Measurements from ENCODE around the gene CCDC195. TPM values are rescaled to one million over a fixed set of nuclear protein-coding genes. Genes with fewer than 3 reads are reported as not detected.

CCDC195 gene, protein sequence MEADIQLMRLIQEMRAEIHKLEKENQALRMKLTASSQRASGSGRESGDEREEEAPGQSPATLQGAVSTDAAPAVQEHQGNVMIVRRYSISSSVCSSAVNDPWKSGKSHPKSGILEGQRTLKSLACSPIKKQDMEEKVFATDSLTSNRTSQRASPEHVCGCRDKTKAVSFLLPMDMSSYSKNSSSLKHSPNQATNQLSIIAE
- polyA plus RNA-seq (2013, experiment 1 of 2; ENCODE audit: insufficient read length): not detected
- not detected for polyA plus RNA-seq (2013, experiment 2 of 2; ENCODE audit: insufficient read length)

DNA sequence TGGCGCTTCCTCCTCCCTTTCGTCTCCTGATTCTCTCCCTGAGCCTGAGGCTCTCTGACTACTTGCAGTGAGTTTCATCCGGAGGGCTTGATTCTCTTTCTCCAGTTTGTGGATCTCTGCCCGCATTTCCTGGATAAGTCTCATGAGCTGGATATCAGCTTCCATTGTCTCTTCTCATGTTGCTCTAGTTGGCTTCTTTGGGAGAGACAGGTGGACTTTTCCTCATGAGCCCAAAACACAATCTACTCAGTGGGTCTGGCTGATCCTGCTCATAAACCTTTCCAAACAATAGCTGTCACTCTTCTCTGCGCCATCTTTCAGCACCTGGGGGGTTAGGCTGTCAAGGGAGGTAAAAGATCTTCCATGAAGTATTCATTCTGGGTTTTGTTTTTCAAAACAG is at the start of gene CCDC195:
Gene CCDC195 (minus strand): TSS at position 165 of the 400 bp plus-strand sequence. CDS start 0 bp downstream, at position 165.
- no peak for DNase-seq

DNA sequence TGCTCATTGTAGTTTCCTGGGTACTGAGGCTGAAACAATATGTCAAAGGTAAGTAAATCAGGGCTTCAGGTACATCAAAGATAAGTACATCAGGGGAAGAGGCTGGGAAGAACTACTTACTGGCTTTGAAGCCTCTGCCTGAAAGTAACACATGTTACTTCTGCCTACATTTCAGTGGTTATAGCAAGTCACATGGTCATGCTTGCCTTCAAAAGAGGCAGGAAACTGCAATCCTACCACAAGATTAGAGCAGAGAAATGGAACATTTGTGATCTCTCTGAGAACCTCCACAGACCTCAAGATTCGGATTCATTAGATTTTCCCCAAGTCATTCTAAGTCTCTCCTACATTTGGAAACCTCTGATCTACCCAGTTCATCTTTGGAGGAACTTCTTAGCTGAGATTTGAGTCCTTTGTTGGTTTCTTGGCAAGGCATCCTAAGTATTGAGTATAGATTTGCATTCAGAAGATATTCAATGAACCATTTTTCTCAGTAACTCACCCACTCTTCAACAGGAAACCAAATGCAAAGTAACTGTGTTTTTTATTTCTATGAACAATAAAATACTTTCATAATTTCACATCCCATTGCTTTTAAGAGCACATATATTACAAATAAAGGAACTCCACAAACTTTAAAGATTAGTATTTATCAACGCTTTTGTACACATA is 48.5 kb upstream of the CCDC195 start:
- no peak for DNase-seq

DNA sequence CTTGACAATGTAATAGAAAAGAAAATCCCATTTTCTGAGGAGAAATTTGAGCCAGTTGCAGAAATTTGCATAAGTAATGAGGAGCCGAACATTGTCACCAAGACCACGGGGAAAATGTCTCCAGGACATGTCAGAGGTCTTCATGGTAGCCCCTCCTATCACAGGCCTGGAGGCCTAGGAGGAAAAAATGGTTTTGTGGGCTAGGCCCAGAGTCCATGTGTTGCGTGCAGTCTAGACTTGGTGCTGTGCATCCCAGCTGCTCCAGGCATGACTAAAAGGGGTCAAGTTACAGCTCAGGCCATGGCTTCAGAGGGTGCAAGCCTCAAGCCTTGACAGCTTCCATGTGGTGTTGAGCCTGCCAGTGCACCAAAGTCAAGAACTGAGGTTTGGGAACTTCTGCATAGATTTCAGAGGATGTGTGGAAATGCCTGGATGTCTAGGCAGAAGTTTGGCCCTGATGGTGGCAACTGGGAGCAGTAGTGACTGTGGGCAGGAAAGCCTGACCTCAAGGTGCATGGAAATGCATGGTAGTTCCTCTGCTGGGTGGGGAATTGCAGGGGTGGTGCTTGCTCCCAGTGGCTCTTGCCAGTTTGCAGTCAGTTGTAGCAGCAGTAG is 41.9 kb upstream of the CCDC195 start:
- no peak for DNase-seq

DNA sequence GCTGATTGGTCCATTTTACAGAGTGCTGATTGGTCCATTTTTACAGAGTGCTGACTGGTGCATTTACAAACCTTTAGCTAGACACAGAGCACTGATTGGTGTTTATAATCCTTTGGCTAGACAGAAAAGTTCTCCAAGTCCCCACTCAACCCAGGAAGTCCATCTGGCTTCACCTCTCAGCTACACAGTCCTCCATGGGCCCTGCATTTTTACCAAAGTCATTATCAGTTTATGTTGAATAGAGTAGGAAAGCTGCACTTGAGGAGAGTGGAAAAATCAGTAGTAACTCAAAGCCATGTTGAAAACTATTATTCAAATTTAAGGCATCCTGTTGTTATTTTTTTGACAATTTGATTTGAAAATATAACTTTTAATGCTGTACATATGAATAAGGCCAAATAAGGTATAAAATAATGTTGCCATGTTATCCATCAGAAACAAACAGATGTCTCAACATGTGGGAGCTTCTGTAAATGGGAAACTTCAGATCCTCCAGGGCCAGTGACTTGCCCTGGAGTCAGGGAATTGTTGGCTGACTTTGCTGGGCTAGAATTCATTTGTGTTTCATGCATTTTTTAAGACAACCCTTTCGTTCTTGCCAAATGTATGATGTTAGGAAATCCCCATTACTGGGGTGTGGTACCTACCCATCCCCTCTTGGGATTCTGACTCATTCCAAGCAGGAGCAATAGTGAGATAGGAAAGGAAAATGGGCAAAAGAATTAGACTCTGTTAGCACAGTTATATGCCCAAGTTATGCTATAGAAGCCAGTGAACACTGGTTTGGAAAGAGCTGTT is 37.8 kb upstream of the CCDC195 start:
- DNase-seq: peak; percentile 79

DNA sequence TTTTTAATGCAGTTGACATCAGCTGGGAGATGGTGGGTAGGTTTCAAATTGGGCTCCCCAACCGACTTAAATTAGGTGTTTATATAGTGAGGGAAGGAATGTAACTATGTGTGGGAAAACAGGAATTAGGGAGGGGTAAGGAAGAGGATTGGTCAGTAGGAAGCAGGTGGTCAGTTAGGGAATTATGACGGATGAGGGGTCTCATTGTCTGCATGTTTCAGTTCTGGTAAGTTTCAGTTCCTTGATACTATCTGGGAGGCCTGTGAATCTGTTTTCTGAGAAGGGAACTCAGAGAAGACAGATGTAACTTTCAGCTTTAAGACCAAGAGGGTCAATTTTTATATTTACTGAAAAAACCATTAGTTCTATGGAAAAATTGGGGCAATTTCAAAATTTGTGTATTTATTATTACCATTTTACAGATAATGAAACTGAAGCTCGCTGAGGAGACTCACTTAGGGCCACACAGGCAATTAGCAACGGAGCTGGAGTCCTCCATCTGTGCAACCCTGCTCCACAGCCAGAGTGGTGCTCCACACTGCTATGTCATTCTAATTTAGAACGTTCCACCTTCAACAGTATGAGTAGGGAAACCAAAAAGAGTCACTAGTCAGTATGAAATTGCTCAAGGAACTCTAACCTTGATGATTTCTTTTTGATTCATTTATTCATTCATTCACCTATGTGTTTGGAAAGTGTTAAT is 36.0 kb upstream of the CCDC195 start:
- peak; percentile 3 for DNase-seq

DNA sequence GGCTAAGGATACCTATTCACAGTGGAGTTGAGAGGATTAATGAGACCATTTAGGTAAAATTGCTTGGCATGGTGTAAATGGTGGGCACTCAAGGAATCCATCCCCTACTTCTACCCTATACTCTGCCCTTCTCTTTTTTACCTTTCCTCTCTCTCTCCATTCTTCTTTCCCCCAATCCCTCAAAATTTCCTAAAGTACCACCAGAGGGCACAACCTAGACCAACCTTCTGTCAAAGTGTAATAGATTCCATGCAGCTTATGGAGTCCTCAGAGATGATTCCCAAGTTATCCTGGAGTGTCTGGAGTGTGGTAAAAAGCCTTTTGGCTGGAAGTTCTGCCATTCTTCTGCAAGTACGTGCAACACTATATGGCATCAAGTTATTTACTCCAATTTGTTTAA is 33.0 kb upstream of the CCDC195 start:
- peak; percentile 9 for DNase-seq

DNA sequence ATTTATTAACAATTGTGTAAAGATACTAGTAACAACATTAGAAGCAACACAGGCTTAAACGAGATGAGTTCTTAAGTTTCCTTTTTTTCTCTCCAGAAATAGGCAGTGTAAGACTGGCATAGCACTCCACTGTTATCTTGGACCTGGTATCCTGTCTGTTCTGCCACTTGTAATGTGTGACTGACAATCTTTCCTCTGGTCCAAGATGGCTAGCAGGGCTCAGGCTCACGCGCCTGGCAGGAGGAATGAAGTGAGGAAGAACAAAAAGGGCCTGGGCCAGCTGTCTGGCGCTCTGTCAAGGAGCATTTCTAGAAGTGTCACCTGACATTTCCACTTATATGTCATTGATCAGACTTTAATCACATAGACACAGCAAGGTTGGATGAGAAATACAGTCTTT is 31.6 kb upstream of the CCDC195 start:
- DNase-seq: no peak

DNA sequence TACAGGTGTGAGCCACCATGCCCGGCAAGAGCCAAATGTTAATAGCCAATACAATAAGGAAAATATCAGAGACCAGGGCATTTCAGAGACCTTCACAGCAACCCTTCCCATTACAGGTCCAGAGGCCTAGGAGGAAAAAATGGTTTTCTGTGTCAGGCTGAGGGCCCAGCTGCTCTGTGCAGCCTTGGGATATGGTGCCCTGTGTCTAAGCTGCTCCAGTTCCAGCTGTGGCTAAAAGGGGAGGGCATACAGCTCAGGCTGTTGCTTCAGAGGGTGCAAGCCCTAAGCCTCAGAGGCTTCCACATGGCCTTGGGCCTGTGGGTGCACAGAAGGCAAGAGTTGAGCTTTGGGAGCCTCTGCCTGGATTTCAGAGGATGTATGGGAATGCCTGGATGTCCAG is 20.1 kb upstream of the CCDC195 start:
- DNase-seq: no peak

DNA sequence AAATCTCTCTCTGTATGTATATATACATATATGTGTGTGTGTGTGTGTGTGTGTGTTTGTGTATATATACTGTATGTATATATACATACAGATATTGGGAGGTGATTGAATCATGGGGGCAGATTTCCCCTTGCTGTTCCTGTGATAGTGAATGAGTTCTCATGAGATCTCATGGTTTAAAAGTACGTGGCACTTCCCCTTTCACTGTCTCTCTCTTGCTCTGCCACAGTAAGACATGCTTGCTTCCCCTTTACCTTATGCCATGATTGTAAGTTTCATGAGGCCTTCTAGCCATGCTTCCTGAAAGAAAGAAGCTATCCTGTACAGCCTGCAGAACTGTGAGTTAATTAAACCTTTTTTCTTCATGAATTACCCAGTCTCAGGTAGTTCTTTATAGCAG is 18.8 kb upstream of the CCDC195 start:
- DNase-seq: no peak

DNA sequence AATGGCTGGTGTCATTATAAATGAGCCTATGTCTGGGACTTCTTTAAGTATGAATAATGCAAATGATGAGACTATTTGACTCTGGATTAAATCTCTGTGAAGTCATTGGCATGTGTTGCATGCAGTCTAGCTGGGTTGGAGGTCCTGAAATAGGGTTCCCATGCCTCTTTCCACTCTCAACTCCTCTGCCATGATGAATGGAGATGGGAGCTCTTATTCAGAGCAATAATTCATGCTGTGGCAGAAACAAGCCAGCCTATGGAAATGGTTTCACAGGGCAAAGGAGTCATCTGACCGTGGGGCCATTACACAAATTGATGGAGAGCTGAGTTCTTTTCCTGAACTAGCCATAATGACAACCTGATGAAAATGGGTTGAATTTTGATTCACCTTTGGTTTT is 15.5 kb upstream of the CCDC195 start:
- DNase-seq: no peak

DNA sequence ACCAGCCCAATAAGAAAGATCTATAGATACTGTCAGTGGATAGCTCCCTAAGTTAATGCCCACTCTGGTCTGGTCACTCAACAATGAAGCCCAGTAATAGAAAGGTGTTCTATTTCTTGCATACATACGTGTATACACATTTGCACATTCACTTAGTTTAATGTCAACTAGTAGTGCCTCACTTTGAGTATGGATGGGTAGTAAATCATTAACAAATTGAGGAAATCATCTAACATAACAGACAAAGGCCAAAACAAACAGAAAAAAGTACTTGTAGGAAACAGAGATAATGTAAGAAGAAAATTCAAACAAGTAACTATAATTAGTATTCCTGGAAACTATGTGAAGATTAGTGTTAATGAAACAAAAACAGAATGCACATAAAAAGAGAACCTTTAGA is 13.3 kb upstream of the CCDC195 start:
- no peak for DNase-seq

DNA sequence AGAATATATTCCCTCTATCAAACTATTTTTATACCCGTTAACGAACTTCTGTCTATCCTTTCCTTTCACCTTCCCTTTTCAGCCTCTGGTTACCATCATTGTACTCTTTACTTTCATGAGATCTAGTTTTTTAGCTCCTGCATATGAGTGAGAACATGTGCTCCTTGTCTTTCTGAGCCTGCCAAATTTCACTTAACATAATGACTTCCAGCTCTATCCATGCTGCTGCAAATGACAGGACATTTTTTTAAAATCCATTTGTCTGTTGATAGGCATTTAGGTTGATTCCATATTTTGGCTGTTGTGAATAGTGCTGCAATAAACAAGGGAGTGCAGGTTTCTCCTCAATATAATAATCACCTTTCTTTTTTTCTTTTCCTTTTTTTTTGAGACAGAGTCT is 8.2 kb upstream of the CCDC195 start:
- DNase-seq: no peak

DNA sequence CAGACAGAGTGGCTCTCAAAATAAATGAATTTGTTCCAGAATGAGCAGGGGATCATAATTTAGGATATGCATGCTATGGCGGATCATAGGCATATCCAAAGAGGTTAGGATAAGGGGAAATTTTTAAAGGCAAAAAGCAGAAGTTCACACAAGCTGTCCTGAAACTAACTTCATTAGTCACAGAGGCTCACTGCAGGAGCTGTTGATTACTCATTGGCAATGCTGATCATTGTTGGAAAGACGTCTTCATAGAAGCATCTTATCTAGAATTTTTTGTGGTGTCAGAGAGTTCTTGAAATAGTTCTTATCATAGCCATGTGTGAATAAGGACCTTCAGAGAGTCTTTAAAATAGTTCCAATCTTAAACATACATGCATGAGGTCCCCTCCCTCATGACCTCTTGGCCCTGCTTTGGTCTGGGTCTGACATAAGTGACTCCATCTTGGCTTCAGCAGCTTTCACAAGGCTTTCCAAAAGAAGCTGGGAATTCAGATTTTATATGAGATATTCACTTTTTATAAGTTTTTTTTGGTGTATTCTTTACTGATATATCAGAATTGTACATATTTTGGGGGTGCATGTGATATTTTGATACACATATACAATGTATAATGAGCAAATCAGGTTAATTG is 7.5 kb upstream of the CCDC195 start:
- peak; percentile 72 for DNase-seq

DNA sequence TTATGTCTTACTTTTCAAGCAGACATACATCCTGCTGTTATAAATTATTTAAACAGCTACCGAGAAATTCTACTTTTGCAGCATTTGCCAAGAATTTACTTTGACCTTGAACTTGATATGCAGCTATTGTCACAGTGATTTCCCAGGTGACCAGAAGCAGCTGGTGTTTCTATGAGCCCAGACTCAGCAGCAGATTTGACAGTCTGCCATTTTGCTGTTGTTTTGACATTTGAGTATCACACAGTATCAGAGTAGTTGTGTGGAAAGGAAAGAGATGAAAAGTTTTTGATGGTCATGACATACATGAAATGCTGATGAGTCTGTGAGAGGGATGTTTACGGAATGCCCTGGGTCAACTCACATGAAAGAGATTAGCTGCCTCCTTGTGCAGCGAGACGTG is 6.6 kb upstream of the CCDC195 start:
- DNase-seq: no peak

DNA sequence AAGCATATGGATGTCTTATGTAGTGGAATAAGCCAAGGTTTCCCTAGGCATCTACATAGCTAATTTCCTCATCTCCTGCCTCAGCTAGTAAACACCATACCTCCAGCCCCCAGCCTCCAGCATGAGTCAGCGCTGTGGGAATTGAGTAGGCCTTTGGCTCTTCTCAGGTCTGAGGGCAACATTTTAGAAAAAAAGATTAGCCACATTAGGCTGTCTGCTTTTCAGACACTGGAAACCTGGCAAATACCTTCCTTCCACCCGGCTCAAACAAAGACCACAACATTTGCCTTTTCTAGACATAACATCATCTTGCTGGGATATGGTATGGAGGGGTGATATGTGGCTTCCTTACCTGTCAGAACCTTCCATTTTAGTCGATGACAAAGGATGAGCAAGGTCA is 6.1 kb upstream of the CCDC195 start:
- DNase-seq: peak; percentile 25

DNA sequence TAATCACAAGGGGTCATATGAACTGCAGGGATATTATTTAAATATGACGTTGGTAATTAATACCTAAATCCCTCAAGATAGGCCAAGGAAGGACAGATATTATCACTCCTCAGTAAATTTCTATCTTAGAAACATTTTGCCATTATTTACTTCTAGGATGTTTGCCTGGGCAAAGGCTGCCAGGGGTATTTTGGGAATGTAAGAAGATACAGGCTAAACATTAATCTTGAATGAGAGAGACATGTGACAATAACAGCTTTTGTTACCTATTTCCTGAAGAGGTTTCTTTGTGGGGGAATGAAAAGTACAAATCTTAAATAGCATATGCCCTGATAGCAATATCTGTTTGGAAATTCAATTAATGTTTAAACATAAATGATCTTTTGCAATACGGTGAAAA is 756 bp upstream of the CCDC195 start:
- no peak for DNase-seq

DNA sequence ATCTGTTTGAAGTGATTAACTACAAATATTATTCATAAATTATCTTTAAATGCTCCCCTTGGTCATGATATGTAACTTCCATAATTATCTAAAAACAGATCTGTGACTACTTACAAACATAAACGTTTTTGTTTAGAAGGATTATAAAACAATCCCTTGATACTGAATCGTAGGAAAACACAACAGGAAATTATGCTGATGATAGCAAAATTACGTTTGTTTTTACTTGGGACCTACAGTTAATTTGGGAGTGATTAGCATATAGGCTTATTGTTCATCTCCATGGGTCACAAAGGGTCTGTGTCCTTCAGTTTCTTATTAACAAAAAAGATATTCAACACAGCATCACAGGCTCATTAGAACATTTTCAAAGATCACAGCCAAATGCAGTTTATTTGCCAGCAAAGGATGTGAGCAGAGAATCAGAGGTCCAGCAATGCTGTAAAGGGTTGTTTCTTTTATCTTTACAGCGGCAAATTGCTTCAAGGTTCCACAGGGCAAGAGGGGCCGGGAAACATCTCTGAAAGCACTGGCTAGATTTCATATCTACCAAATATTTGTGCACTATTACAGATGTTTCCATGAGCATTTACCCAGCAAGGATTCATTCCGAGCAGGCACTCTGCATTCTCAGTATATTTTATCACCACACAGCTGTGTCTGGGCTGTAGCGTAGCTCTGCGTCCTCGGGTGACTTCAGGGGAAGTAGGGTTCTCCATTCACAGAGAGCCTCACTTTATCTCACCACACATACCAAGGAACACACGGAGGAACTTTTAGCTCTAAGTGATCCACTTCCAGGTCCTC is 4.1 kb downstream of the CCDC195 start:
- DNase-seq: peak; percentile 11

DNA sequence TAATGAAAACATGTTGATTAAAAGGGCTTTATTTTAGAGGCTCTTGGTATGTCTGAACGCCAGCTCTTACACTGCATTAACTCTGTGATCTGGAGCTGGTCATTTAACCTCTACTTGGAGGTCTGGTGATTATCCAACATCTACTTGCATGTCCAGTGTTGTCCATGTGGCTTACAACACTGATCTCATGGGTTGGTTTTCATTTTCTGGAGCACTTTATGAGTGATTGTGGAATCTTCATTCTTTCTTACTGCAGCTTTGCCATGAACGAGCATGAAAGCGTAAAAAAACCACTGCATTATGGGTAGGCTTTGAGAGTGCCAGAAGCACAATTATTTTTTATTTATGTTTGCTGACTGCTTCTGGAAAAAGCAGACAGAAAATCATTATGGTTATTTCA is 4.8 kb downstream of the CCDC195 start:
- no peak for DNase-seq

DNA sequence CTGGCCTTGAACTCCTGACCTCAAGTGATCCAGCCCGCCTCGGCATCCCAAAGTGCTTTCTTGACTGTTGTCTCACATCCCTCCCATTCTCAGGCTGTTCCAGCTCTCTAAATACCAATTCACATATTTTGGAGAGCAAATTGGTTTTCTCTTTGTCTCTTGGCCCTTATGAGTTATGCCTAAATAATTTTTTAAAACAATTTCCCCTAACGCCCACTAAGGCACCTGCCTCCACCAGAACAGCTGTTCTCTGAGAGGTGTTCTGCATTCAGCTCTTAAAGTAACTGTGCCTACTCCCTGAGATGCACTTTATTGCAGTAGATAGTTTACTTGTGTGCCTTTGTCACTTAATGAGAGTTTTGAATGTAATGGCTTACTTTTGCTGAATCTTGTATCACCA is 6.9 kb downstream of the CCDC195 start:
- DNase-seq: no peak

DNA sequence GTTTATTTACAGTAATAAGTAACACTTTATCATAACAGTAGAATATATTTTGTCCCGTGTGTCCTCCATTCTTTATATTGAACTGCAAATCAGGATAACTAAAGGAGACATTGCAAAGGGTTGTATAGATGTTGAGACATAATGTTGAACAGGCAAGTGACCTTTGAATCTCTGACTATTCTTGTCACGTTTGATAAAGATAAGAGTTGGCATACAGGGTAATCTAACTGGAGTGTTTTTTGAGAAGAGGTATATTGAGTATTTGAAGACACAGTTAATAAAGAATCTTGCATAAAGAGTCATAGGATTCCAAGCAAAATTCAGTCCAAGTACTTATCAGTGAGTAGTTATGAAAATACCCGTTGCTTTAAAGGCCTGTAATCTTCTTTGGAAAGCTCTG is 21.7 kb downstream of the CCDC195 start:
- DNase-seq: no peak

DNA sequence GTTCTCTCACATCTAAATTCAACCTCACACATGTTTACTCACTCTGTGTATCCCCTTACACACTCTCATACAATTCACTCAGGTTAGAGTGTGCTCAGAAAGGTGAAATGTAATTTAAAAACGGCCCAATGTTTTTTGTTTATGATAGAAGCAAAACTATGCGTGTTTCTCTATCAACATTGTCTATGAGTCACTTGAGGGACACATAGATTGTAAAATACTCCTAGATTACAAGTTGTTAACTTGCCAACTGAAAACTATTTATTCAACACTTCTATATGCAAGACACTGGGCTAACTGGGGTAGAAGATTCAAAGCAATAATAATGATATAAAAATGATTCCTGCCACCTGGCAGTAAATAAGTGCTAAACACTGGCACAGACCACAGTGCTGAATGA is 24.6 kb downstream of the CCDC195 start:
- DNase-seq: no peak

All from fibroblast of skin of back (primary cell).